Peyer's patch (tissue), 4 donors: Measurements from ENCODE around the gene GALR2.

Experiments
- CTCF ChIP-seq, 6 experiments: fragments of 450-650 bp in 4 of 6; fragments of 200-600 bp in 2 of 6; sonication (generic) in 1 of 6; IDR thresholded peaks; one replicate each; pipeline ENCODE4 v1.5.1; 2017 to 2019; ENCODE audit warnings: antibody characterized with exemption in 6 of 6, mild to moderate bottlenecking in 3 of 6, moderate library complexity in 1 of 6
- POLR2A ChIP-seq, 2 donors: fragments of 450-650 bp; IDR thresholded peaks; one replicate each; pipeline ENCODE4 v1.5.1; 2017; ENCODE audit warnings: antibody characterized with exemption in 2 of 2, mild to moderate bottlenecking in 2 of 2, moderate library complexity in 2 of 2

GRCh38 chr17:76078860-76079534 lies 4.4 kb downstream of the GALR2 start, which contains the start of gene ZACN:
- TF ChIP-seq POLR2A (IDR thresholded peaks at IDR 0.05) (no peak), CTCF (IDR thresholded peaks at IDR 0.05) (no peak)
